HEK293 (cell line): ENCODE measurements around the gene SYNGR3.

Source experiments
- GLIS2 ChIP-seq: fragments of 450-650 bp; formaldehyde crosslinking; IDR thresholded peaks from 2 replicates; pipeline ENCODE4 v1.5.1; 2016; ENCODE audit warnings: missing biosample characterization, missing genetic modification characterization
- IKZF3 ChIP-seq: fragments of 450-650 bp; IDR thresholded peaks from 2 replicates; pipeline ENCODE4 v1.5.0; 2018; ENCODE audit warnings: missing biosample characterization, mild to moderate bottlenecking, missing genetic modification characterization, moderate library complexity
- KLF1 ChIP-seq: fragments of 450-650 bp; formaldehyde crosslinking; IDR thresholded peaks from 2 replicates; pipeline ENCODE4 v1.5.1; 2016; ENCODE audit warnings: missing biosample characterization, missing genetic modification characterization
- MEIS1 ChIP-seq: sonication (generic); formaldehyde crosslinking; IDR thresholded peaks from 2 replicates; pipeline ENCODE4 v1.8.1; 2022; ENCODE audit warnings: missing genetic modification reagents, mild to moderate bottlenecking, borderline replicate concordance
- MYNN ChIP-seq: fragments of 450-650 bp; formaldehyde crosslinking; IDR thresholded peaks from 2 replicates; pipeline ENCODE4 v1.5.1; 2016; ENCODE audit warnings: missing biosample characterization, missing genetic modification characterization, borderline replicate concordance
- OVOL3 ChIP-seq: fragments of 450-650 bp; formaldehyde crosslinking; IDR thresholded peaks from 2 replicates; pipeline ENCODE4 v1.5.1; 2016; ENCODE audit warnings: missing biosample characterization, missing genetic modification characterization
- PRDM10 ChIP-seq: fragments of 450-650 bp; formaldehyde crosslinking; IDR thresholded peaks from 2 replicates; pipeline ENCODE4 v1.5.1; 2016; ENCODE audit warnings: missing biosample characterization, missing genetic modification characterization
- REST ChIP-seq: fragments of 450-650 bp; formaldehyde crosslinking; IDR thresholded peaks from 2 replicates; pipeline ENCODE4 v1.5.1; 2016; ENCODE audit warnings: missing biosample characterization, missing genetic modification characterization
- YY2 ChIP-seq: fragments of 450-650 bp; formaldehyde crosslinking; IDR thresholded peaks from 2 replicates; pipeline ENCODE4 v1.5.1; 2016; ENCODE audit warnings: missing biosample characterization, missing genetic modification characterization
- ZFHX2 ChIP-seq: fragments of 450-650 bp; formaldehyde crosslinking; conservative IDR thresholded peaks from 2 replicates; pipeline ENCODE4 v1.5.1; 2016; ENCODE audit warnings: missing biosample characterization, missing genetic modification characterization
- ZNF10 ChIP-seq: fragments of 450-650 bp; formaldehyde crosslinking; IDR thresholded peaks from 2 replicates; pipeline ENCODE4 v1.5.1; 2017; ENCODE audit warnings: missing biosample characterization, missing genetic modification characterization
- ZNF239 ChIP-seq: fragments of 450-650 bp; formaldehyde crosslinking; IDR thresholded peaks from 2 replicates; pipeline ENCODE4 v1.5.1; 2016; ENCODE audit warnings: missing biosample characterization, missing genetic modification characterization
- ZNF324 ChIP-seq: fragments of 450-650 bp; formaldehyde crosslinking; IDR thresholded peaks from 2 replicates; pipeline ENCODE4 v1.5.1; 2016; ENCODE audit warnings: missing biosample characterization, missing genetic modification characterization
- ZNF398 ChIP-seq: fragments of 450-650 bp; formaldehyde crosslinking; IDR thresholded peaks from 2 replicates; pipeline ENCODE4 v1.5.1; 2017; ENCODE audit warnings: missing biosample characterization, missing genetic modification characterization
- ZNF488 ChIP-seq: fragments of 450-650 bp; formaldehyde crosslinking; IDR thresholded peaks from 2 replicates; pipeline ENCODE4 v1.5.1; 2016; ENCODE audit warnings: missing biosample characterization, missing genetic modification characterization
- ZNF692 ChIP-seq: fragments of 450-650 bp; formaldehyde crosslinking; IDR thresholded peaks from 2 replicates; pipeline ENCODE4 v1.5.1; 2016; ENCODE audit warnings: missing biosample characterization, missing genetic modification characterization
- ZNF768 ChIP-seq: fragments of 450-650 bp; formaldehyde crosslinking; IDR thresholded peaks from 2 replicates; pipeline ENCODE4 v1.5.1; 2018; ENCODE audit warnings: missing biosample characterization, mild to moderate bottlenecking, missing genetic modification characterization
- TF ChIP-seq, protein P1 (sequence below): fragments of 450-650 bp; formaldehyde crosslinking; IDR thresholded peaks from 2 replicates; pipeline ENCODE4 v1.5.1; 2017; ENCODE audit warnings: missing biosample characterization, missing genetic modification characterization
- TF ChIP-seq, protein P2 (sequence below): fragments of 450-650 bp; formaldehyde crosslinking; IDR thresholded peaks from 2 replicates; pipeline ENCODE4 v1.5.1; 2016; ENCODE audit warnings: missing biosample characterization, missing genetic modification characterization
- TF ChIP-seq, protein P3 (sequence below): fragments of 450-650 bp; formaldehyde crosslinking; IDR thresholded peaks from 2 replicates; pipeline ENCODE4 v1.5.1; 2016; ENCODE audit warnings: missing biosample characterization, missing genetic modification characterization

SYNGR3 gene

GRCh38 chr16:1971796-1972489, 17.8 kb upstream of the SYNGR3 start, which contains the start of gene TBL3 (continued):
- TF ChIP-seq GLIS2: peak; percentile 91
- TF ChIP-seq ZNF488 (tag by site-specific recombination): peak; percentile 60; the same call in 1 of the 2 replicates
- TF ChIP-seq ZFHX2 (tag by site-specific recombination): peak; percentile 86
- peak; percentile 88 for TF ChIP-seq ZNF324 (tag by site-specific recombination)
- peak; percentile 85 for TF ChIP-seq ZNF692 (tag by site-specific recombination)
- TF ChIP-seq IKZF3 (tag by site-specific recombination): peak; percentile 74
- TF ChIP-seq, protein P1, sequence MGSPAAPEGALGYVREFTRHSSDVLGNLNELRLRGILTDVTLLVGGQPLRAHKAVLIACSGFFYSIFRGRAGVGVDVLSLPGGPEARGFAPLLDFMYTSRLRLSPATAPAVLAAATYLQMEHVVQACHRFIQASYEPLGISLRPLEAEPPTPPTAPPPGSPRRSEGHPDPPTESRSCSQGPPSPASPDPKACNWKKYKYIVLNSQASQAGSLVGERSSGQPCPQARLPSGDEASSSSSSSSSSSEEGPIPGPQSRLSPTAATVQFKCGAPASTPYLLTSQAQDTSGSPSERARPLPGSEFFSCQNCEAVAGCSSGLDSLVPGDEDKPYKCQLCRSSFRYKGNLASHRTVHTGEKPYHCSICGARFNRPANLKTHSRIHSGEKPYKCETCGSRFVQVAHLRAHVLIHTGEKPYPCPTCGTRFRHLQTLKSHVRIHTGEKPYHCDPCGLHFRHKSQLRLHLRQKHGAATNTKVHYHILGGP: peak; percentile 56; the same call in 1 of the 2 replicates
- 0 out of 2 replicates have a peak, but pooled peaks have one; percentile 6 for TF ChIP-seq MYNN (tag by site-specific recombination)
- TF ChIP-seq, protein P2, sequence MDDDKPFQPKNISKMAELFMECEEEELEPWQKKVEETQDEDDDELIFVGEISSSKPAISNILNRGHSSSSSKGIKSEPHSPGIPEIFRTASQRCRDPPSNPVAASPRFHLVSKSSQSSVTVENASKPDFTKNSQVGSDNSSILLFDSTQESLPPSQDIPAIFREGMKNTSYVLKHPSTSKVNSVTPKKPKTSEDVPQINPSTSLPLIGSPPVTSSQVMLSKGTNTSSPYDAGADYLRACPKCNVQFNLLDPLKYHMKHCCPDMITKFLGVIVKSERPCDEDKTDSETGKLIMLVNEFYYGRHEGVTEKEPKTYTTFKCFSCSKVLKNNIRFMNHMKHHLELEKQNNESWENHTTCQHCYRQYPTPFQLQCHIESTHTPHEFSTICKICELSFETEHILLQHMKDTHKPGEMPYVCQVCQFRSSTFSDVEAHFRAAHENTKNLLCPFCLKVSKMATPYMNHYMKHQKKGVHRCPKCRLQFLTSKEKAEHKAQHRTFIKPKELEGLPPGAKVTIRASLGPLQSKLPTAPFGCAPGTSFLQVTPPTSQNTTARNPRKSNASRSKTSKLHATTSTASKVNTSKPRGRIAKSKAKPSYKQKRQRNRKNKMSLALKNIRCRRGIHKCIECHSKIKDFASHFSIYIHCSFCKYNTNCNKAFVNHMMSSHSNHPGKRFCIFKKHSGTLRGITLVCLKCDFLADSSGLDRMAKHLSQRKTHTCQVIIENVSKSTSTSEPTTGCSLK (tag by site-specific recombination): no peak
- TF ChIP-seq ZNF10: peak; percentile 48; the same call in 1 of the 2 replicates
- TF ChIP-seq YY2: peak; percentile 98
- TF ChIP-seq, protein P3, sequence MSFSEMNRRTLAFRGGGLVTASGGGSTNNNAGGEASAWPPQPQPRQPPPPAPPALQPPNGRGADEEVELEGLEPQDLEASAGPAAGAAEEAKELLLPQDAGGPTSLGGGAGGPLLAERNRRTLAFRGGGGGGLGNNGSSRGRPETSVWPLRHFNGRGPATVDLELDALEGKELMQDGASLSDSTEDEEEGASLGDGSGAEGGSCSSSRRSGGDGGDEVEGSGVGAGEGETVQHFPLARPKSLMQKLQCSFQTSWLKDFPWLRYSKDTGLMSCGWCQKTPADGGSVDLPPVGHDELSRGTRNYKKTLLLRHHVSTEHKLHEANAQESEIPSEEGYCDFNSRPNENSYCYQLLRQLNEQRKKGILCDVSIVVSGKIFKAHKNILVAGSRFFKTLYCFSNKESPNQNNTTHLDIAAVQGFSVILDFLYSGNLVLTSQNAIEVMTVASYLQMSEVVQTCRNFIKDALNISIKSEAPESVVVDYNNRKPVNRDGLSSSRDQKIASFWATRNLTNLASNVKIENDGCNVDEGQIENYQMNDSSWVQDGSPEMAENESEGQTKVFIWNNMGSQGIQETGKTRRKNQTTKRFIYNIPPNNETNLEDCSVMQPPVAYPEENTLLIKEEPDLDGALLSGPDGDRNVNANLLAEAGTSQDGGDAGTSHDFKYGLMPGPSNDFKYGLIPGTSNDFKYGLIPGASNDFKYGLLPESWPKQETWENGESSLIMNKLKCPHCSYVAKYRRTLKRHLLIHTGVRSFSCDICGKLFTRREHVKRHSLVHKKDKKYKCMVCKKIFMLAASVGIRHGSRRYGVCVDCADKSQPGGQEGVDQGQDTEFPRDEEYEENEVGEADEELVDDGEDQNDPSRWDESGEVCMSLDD (tag by site-specific recombination): no peak
- TF ChIP-seq MEIS1: no peak
- peak; percentile 94 for TF ChIP-seq KLF1
- TF ChIP-seq OVOL3 (tag by site-specific recombination): peak; percentile 82
- 0 out of 2 replicates have a peak, but pooled peaks have one; percentile 34 for TF ChIP-seq REST (tag by site-specific recombination)
- TF ChIP-seq ZNF398 (tag by site-specific recombination): peak; percentile 89
- no peak for TF ChIP-seq ZNF768 (tag by site-specific recombination)
- TF ChIP-seq ZNF239 (tag by site-specific recombination): peak; percentile 68; the same call in 1 of the 2 replicates
- peak; percentile 36; the same call in 1 of the 2 replicates for TF ChIP-seq PRDM10 (tag by site-specific recombination)
